NCI-H2107 treated with DMSO at 0.1 percent for 48 hours (cell line): ENCODE measurements around the gene CCDC91.
"Not testable (repeated sequence)": the region's sequence is repeated elsewhere in the genome, so short reads cannot be mapped to it uniquely, and the experiment has no call there.

Source experiments
- DNase-seq: peaks from one replicate; lab custom pipeline; 2025; ENCODE audit not compliant: unreplicated experiment; lab: John Stamatoyannopoulos, UW

Gene CCDC91

DNA sequence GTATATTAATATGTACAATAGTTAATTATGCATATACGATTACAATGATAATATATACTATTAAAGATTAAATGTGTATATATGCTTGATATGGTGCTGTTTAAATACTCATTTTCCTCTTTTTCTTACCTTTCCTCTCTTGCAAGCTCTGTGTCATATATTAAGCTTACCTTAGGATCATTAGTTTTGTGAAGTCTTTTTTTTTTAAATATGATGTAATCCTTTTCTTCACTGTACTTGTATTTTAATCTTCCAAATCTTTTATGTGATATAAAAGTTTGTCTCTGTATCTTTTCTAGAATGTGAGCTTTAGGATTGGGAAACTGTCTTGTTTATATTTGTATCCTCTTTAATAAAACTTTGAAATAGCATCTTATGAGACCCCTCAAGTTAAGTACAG, 88.7 kb downstream of the CCDC91 start:
- DNase-seq, result no peak

GRCh38 chr12:28286352-28286751, 96.1 kb downstream of the CCDC91 start:
- DNase-seq, result no peak

GRCh38 chr12:28290262-28290661, 100.0 kb downstream of the CCDC91 start:
- DNase-seq, result no peak

- no peak for DNase-seq
Measured at GRCh38 chr12:28292699-28293098, 102.4 kb downstream of the CCDC91 start.

DNA sequence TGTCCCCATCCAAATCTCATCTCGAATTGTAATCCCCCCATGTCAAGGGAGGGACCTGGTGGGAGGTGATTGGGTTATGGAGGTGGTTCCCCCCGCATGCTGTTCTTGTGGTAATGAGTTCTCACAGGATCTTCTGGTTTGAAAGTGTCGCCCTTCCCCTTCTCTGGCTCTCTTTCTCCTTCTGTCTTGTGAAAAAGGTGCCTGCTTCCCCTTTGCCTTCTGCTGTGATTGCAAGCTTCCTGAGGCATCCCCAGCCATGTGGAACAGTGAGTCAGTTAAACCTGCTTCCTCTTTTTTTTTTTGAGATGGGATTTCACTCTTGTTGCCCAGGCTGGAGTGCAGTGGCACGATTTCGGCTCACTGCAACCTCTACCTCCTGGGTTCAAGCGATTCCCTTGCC, 104.0 kb downstream of the CCDC91 start:
- no peak for DNase-seq

DNA sequence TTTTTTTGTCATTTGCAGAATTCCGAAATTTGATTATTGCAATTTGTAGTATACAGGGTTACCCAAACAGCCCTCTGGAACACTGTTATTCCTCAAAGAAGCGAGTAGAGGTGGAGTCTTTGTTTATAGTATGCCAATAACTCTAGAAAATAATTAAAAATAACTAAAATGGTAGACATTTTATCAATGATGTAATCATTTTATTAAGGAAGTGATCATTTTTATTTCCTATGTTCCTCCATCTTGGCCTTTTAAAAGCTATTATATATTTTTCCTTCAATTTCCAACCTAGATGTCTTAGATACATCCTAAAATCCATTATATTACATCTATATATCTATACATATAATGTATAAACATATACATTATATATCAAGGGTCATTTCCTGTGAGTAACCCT, 106.0 kb downstream of the CCDC91 start:
- no peak for DNase-seq

DNA sequence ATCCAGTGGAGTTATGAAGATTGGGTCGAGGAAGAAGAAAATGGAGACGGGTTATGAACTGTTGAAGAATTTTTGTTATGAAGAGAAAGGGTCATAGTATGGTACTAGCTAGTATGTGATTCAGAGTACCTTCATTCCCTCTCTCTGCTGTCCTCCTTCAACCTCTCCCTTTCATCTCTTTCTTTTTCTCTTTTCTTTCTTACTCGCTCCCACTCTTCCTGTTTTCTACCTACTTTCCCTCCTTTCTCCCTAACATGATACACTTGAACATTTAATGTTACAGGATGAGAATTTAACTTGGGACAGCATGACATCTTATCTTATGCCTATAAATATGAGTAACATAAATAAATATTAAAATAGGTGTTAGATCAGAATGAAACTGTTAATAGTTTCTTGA, 112.9 kb downstream of the CCDC91 start:
- DNase-seq, result no peak

- no peak for DNase-seq
Measured at GRCh38 chr12:28306535-28306934, 116.3 kb downstream of the CCDC91 start.

DNA sequence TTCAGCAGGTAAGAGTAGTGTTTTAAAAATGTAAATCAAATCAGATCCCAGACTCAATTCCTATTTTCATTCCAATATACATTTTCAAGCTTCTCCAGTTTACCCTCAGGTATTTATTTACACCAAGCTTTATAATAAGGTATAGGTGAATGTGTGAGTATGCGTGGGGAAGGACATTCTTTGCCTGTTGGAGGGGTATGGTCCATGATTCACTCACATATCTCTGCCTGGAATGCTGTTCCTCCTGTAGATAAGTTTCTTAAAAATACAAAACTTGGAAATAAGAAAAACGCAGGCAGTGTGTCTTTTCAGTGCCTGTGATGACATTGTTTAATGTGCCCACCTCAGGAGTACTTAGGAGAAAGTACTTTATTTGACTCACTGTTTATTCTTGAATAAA, 118.6 kb downstream of the CCDC91 start:
- DNase-seq, result no peak

DNA sequence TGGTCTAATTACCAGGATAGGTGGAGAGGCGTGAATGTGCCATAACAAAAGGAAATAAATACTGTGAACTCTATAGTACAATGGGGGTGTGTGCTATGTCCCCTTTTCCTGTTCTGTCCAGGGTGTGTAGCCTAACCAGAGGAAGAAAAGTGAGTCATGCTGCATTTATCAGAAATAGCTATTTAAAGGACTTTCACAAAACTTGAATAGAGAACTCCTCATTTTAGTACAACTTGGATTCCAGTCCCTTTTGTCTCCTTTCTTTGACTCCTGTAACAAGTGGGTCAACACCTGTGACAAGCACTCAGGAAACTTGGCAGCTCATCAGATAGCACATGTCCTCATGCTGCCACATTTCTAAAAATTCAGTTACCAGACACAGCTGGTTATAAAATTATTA, 123.4 kb downstream of the CCDC91 start:
- DNase-seq, result no peak

- DNase-seq, result no peak
Measured at GRCh38 chr12:28316049-28316448, 125.8 kb downstream of the CCDC91 start.

DNA sequence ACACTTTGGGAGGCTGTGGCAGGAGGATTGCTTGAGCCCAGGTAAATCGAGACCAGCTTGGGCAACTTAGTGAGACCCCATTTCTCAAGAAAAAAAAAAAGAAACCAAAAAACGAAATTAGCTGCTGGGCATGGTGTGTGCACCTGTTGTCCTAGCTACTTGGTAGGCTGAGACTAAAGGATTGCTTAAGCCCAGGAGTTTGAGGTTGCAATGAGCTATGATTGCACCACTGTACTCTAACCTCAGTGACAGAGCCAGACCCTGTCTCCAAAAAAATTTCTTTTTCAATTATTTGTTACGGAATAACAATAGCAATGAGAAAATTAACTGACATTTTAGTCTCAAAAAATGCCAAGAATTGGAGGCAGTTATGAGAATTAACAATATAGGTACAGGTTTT, 128.0 kb downstream of the CCDC91 start:
- no peak for DNase-seq

GRCh38 chr12:28320353-28320752, 130.1 kb downstream of the CCDC91 start:
- no peak for DNase-seq

GRCh38 chr12:28327722-28328121, 137.5 kb downstream of the CCDC91 start:
- no peak for DNase-seq

DNA sequence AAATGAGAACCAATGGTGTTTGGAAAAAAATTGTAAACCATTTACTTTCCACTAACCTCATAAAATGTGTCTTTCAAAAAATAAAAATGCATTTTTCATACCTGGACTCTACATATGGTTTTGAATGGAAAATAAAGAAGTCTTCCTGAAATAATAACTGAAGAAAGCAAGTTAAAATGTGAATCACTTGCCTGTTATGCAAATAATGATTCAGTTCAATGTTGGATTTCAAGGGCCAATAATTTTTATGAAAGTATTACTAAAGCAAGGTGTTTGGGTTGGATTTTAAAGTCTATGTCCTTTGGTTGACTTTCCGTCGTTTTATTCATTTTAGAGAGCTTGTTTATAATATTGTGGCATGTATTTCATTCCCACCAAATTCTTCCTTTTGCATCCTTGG, 138.7 kb downstream of the CCDC91 start:
- DNase-seq, result no peak

DNA sequence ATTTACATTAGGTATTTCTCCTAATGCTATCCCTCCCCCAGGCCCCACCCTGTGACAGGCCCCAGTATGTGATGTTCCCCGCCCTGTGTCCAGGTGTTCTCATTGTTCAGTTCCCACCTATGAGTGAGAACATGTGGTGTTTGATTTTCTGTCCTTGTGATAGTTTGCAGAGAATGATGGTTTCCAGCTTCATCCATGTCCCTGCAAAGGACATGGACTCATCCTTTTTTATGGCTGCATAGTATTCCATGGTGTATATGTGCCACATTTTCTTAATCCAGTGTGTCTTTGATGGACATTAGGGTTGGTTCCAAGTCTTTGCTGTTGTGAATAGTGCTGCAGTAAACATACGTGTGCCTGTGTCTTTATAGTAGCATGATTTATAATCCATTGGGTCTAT, 139.5 kb downstream of the CCDC91 start:
- DNase-seq, result not testable (repeated sequence)

GRCh38 chr12:28330232-28330631, 140.0 kb downstream of the CCDC91 start:
- not testable (repeated sequence) for DNase-seq

DNA sequence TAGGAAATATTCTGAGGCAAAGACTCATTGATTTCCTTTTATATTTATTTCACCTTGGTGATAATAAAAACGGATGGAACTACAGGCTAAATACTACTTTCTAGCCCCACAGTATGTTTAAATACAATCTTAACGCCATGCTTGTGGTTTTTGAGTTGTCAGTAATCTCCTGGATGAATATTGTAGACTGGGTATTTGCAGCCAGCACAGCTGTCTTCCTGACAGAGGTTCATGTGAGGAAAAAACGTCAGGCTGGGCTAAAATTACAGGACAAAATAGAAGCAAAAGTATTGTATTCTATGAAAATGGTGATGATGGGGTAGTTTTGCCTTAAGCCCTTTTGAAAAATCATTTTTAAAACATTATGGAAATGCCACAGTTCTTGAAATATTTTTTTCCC, 140.9 kb downstream of the CCDC91 start:
- no peak for DNase-seq

DNA sequence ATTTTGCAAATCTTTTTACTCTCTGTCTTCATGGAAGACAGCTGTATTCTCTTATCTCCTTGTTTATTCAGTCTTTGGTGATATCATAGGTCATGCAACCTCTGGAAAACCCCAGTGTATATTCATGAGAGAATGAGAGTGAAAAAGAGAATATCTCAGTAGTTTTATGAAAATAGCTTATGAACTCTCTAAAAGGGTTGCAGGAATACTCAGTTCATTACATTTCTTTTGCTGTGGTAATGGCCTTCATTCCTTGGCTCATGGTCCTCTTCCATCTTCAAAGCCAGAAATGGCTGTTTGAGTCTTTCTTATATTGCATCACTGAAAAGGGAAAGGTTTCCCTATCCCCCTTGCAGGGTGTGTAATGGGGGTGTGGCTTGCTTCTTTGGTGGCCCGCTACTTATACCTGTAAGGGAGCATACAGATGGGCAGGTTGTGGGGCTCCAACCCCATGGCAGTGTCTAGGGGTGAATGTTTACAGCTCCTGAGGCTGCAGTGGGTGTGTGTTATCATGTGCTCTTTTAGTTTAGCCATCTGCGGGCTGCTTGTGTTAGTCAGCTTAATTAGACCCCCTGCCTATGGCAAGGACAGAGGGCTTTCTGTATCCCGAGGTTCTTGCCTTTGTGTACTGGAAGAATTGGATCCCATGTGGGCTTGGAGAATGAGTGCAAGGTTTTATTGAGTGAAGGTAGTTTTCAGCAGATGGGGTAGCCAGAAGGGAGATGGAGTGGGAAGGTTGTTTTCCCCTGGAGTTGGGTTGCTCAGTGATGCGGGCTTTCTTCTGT, 150.2 kb downstream of the CCDC91 start:
- no peak for DNase-seq

GRCh38 chr12:28343713-28344112, 153.5 kb downstream of the CCDC91 start:
- DNase-seq, result no peak

- no peak for DNase-seq
Measured at GRCh38 chr12:28346567-28346966, 156.3 kb downstream of the CCDC91 start.

DNA sequence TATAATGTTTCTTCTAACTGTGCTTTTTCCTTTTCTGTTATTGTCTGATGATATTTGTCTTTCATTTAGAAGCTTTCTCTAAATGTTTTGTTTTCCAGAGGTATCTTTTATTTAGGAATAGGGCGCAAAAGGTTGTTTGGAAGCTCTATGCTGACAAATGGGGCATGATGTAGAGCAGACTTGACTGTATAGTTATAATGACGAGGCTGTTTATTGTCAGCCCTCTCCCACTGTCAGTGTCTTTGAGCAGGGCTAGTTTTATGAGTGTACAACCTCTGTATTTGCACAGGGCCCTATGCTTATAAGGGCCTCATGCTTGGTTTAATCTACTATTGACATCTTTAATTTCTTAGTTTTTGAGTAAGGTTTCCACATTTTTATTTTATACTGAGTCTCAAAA, 158.9 kb downstream of the CCDC91 start:
- DNase-seq, result no peak

- no peak for DNase-seq
Measured at GRCh38 chr12:28350502-28350901, 160.2 kb downstream of the CCDC91 start.
